ENCODE results near the gene EIF4E2.
"Not testable (repeated sequence)": the region's sequence is repeated elsewhere in the genome, so short reads cannot be mapped to it uniquely, and the experiment has no call there.

EIF4E2 gene

GRCh38 chr2:232528746-232529460, 21.6 kb upstream of the EIF4E2 start:
- peaks cover 0 to 5% of the 10 kb centered on the region in 2 donors for H3K4me1 ChIP-seq (ENCODE audit: control insufficient read depth in 1 of 2, insufficient read depth in 2 of 2, low read length in 2 of 2)
- H3K27me3 ChIP-seq (ENCODE audit: control insufficient read depth in 1 of 2, insufficient read depth in 2 of 2, low read length in 2 of 2) = peaks cover 10 to 14% of the 10 kb centered on the region in 2 donors
- no peak overlapping the region for H3K9ac ChIP-seq (ENCODE audit: low read depth in 1 of 2, low read length in 2 of 2)
- H3K4me3 ChIP-seq (ENCODE audit: low read depth in 1 of 2, low read length in 2 of 2) = no peak overlapping the region
- H3K36me3 ChIP-seq (ENCODE audit: control insufficient read depth in 1 of 2, insufficient read depth in 2 of 2, low read length in 2 of 2) = no peaks in the 10 kb centered on the region
- H3K9me3 ChIP-seq (ENCODE audit: control insufficient read depth in 1 of 2, low read length in 2 of 2) = no peaks in the 10 kb centered on the region
- H3K27ac ChIP-seq (ENCODE audit: low read depth, low read length) = no peak overlapping the region

GRCh38 chr2:232529806-232530547, 20.5 kb upstream of the EIF4E2 start:
- no peak overlapping the region for H3K27ac ChIP-seq (ENCODE audit: low read depth, low read length)
- no peaks in the 10 kb centered on the region for H3K9me3 ChIP-seq (ENCODE audit: control insufficient read depth in 1 of 2, low read length in 2 of 2)
- H3K4me1 ChIP-seq (ENCODE audit: control insufficient read depth in 1 of 2, insufficient read depth in 2 of 2, low read length in 2 of 2) = no peaks in the 10 kb centered on the region
- H3K36me3 ChIP-seq (ENCODE audit: control insufficient read depth in 1 of 2, insufficient read depth in 2 of 2, low read length in 2 of 2) = no peaks in the 10 kb centered on the region
- H3K9ac ChIP-seq (ENCODE audit: low read depth in 1 of 2, low read length in 2 of 2) = no peak overlapping the region
- H3K4me3 ChIP-seq (ENCODE audit: low read depth in 1 of 2, low read length in 2 of 2) = no peak overlapping the region
- peaks cover under 1 to 5% of the 10 kb centered on the region in 2 donors for H3K27me3 ChIP-seq (ENCODE audit: control insufficient read depth in 1 of 2, insufficient read depth in 2 of 2, low read length in 2 of 2)

- H3K36me3 ChIP-seq (ENCODE audit: control insufficient read depth in 1 of 2, insufficient read depth in 2 of 2, low read length in 2 of 2) = no peaks in the 10 kb centered on the region
- no peak overlapping the region for H3K4me3 ChIP-seq (ENCODE audit: low read depth in 1 of 2, low read length in 2 of 2)
- no peaks in the 10 kb centered on the region for H3K9me3 ChIP-seq (ENCODE audit: control insufficient read depth in 1 of 2, low read length in 2 of 2)
- peaks cover 0 to 5% of the 10 kb centered on the region in 2 donors for H3K27me3 ChIP-seq (ENCODE audit: control insufficient read depth in 1 of 2, insufficient read depth in 2 of 2, low read length in 2 of 2)
- H3K4me1 ChIP-seq (ENCODE audit: control insufficient read depth in 1 of 2, insufficient read depth in 2 of 2, low read length in 2 of 2) = no peaks in the 10 kb centered on the region
- no peak overlapping the region for H3K27ac ChIP-seq (ENCODE audit: low read depth, low read length)
- H3K9ac ChIP-seq (ENCODE audit: low read depth in 1 of 2, low read length in 2 of 2) = no peak overlapping the region
These were observed 19.7 kb upstream of the EIF4E2 start for GRCh38 chr2:232530626-232531260.

GRCh38 chr2:232532419-232532818, 18.1 kb upstream of the EIF4E2 start:
- no peak overlapping the region for H3K27ac ChIP-seq (ENCODE audit: low read depth, low read length)
- peaks cover 3 to 7% of the 10 kb centered on the region in 2 donors for H3K9me3 ChIP-seq (ENCODE audit: control insufficient read depth in 1 of 2, low read length in 2 of 2)
- no peaks in the 10 kb centered on the region for H3K4me1 ChIP-seq (ENCODE audit: control insufficient read depth in 1 of 2, insufficient read depth in 2 of 2, low read length in 2 of 2)
- H3K36me3 ChIP-seq (ENCODE audit: control insufficient read depth in 1 of 2, insufficient read depth in 2 of 2, low read length in 2 of 2) = no peaks in the 10 kb centered on the region
- no peak overlapping the region for H3K9ac ChIP-seq (ENCODE audit: low read depth in 1 of 2, low read length in 2 of 2)
- peaks cover 0 to 5% of the 10 kb centered on the region in 2 donors for H3K27me3 ChIP-seq (ENCODE audit: control insufficient read depth in 1 of 2, insufficient read depth in 2 of 2, low read length in 2 of 2)
- H3K4me3 ChIP-seq (ENCODE audit: low read depth in 1 of 2, low read length in 2 of 2) = no peak overlapping the region

- H3K9ac ChIP-seq (ENCODE audit: low read depth in 1 of 2, low read length in 2 of 2); H3K36me3 ChIP-seq (ENCODE audit: control insufficient read depth in 1 of 2, insufficient read depth in 2 of 2, low read length in 2 of 2); H3K4me1 ChIP-seq (ENCODE audit: control insufficient read depth in 1 of 2, insufficient read depth in 2 of 2, low read length in 2 of 2); H3K27ac ChIP-seq (ENCODE audit: low read depth, low read length); H3K27me3 ChIP-seq (ENCODE audit: control insufficient read depth in 1 of 2, insufficient read depth in 2 of 2, low read length in 2 of 2); H3K4me3 ChIP-seq (ENCODE audit: low read depth in 1 of 2, low read length in 2 of 2); H3K9me3 ChIP-seq (ENCODE audit: control insufficient read depth in 1 of 2, low read length in 2 of 2): not testable (repeated sequence)
These were observed 17.7 kb upstream of the EIF4E2 start for GRCh38 chr2:232532821-232533220.

GRCh38 chr2:232533944-232534710, 16.4 kb upstream of the EIF4E2 start:
- no peak overlapping the region for H3K4me3 ChIP-seq (ENCODE audit: low read depth in 1 of 2, low read length in 2 of 2)
- no peaks in the 10 kb centered on the region for H3K36me3 ChIP-seq (ENCODE audit: control insufficient read depth in 1 of 2, insufficient read depth in 2 of 2, low read length in 2 of 2)
- no peak overlapping the region for H3K9ac ChIP-seq (ENCODE audit: low read depth in 1 of 2, low read length in 2 of 2)
- no peaks in the 10 kb centered on the region for H3K4me1 ChIP-seq (ENCODE audit: control insufficient read depth in 1 of 2, insufficient read depth in 2 of 2, low read length in 2 of 2)
- no peak overlapping the region for H3K27ac ChIP-seq (ENCODE audit: low read depth, low read length)
- H3K9me3 ChIP-seq (ENCODE audit: control insufficient read depth in 1 of 2, low read length in 2 of 2) = peaks cover 3 to 7% of the 10 kb centered on the region in 2 donors
- peaks cover 0 to 2% of the 10 kb centered on the region in 2 donors for H3K27me3 ChIP-seq (ENCODE audit: control insufficient read depth in 1 of 2, insufficient read depth in 2 of 2, low read length in 2 of 2)

- Histone ChIP-seq H3K36me3 (ENCODE audit: control insufficient read depth in 1 of 2, insufficient read depth in 2 of 2, low read length in 2 of 2) (no peaks in the 10 kb centered on the region), H3K4me1 (ENCODE audit: control insufficient read depth in 1 of 2, insufficient read depth in 2 of 2, low read length in 2 of 2) (no peaks in the 10 kb centered on the region), H3K4me3 (ENCODE audit: low read depth in 1 of 2, low read length in 2 of 2) (no peak overlapping the region), H3K27me3 (ENCODE audit: control insufficient read depth in 1 of 2, insufficient read depth in 2 of 2, low read length in 2 of 2) (peaks cover 0 to 5% of the 10 kb centered on the region in 2 donors), H3K9me3 (ENCODE audit: control insufficient read depth in 1 of 2, low read length in 2 of 2) (peaks cover 3 to 7% of the 10 kb centered on the region in 2 donors), H3K27ac (ENCODE audit: low read depth, low read length) (no peak overlapping the region), H3K9ac (ENCODE audit: low read depth in 1 of 2, low read length in 2 of 2) (no peak overlapping the region)
These were observed 15.4 kb upstream of the EIF4E2 start for GRCh38 chr2:232534940-232535651.

GRCh38 chr2:232535761-232536530, 14.5 kb upstream of the EIF4E2 start:
- H3K27me3 ChIP-seq (ENCODE audit: control insufficient read depth in 1 of 2, insufficient read depth in 2 of 2, low read length in 2 of 2) = peaks cover 0 to 5% of the 10 kb centered on the region in 2 donors
- H3K4me1 ChIP-seq (ENCODE audit: control insufficient read depth in 1 of 2, insufficient read depth in 2 of 2, low read length in 2 of 2) = no peaks in the 10 kb centered on the region
- no peak overlapping the region for H3K4me3 ChIP-seq (ENCODE audit: low read depth in 1 of 2, low read length in 2 of 2)
- no peak overlapping the region for H3K27ac ChIP-seq (ENCODE audit: low read depth, low read length)
- H3K36me3 ChIP-seq (ENCODE audit: control insufficient read depth in 1 of 2, insufficient read depth in 2 of 2, low read length in 2 of 2) = no peaks in the 10 kb centered on the region
- H3K9ac ChIP-seq (ENCODE audit: low read depth in 1 of 2, low read length in 2 of 2) = no peak overlapping the region
- H3K9me3 ChIP-seq (ENCODE audit: control insufficient read depth in 1 of 2, low read length in 2 of 2) = peaks cover 3 to 7% of the 10 kb centered on the region in 2 donors

GRCh38 chr2:232537079-232537478, 13.4 kb upstream of the EIF4E2 start:
- Histone ChIP-seq H3K4me3 (ENCODE audit: low read depth in 1 of 2, low read length in 2 of 2) (no peak overlapping the region), H3K9ac (ENCODE audit: low read depth in 1 of 2, low read length in 2 of 2) (no peak overlapping the region), H3K9me3 (ENCODE audit: control insufficient read depth in 1 of 2, low read length in 2 of 2) (peaks cover 3 to 7% of the 10 kb centered on the region in 2 donors), H3K4me1 (ENCODE audit: control insufficient read depth in 1 of 2, insufficient read depth in 2 of 2, low read length in 2 of 2) (no peaks in the 10 kb centered on the region), H3K36me3 (ENCODE audit: control insufficient read depth in 1 of 2, insufficient read depth in 2 of 2, low read length in 2 of 2) (no peaks in the 10 kb centered on the region), H3K27me3 (ENCODE audit: control insufficient read depth in 1 of 2, insufficient read depth in 2 of 2, low read length in 2 of 2) (peaks cover 0 to 5% of the 10 kb centered on the region in 2 donors), H3K27ac (ENCODE audit: low read depth, low read length) (no peak overlapping the region)

Measured in duodenal mucosa (tissue), 2 donors.